ENCODE measurements around the gene GHDC.
"Not testable (repeated sequence)": the region's sequence is repeated elsewhere in the genome, so short reads cannot be mapped to it uniquely, and the experiment has no call there.

The GHDC gene, protein sequence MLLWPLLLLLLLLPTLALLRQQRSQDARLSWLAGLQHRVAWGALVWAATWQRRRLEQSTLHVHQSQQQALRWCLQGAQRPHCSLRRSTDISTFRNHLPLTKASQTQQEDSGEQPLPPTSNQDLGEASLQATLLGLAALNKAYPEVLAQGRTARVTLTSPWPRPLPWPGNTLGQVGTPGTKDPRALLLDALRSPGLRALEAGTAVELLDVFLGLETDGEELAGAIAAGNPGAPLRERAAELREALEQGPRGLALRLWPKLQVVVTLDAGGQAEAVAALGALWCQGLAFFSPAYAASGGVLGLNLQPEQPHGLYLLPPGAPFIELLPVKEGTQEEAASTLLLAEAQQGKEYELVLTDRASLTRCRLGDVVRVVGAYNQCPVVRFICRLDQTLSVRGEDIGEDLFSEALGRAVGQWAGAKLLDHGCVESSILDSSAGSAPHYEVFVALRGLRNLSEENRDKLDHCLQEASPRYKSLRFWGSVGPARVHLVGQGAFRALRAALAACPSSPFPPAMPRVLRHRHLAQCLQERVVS

DNA sequence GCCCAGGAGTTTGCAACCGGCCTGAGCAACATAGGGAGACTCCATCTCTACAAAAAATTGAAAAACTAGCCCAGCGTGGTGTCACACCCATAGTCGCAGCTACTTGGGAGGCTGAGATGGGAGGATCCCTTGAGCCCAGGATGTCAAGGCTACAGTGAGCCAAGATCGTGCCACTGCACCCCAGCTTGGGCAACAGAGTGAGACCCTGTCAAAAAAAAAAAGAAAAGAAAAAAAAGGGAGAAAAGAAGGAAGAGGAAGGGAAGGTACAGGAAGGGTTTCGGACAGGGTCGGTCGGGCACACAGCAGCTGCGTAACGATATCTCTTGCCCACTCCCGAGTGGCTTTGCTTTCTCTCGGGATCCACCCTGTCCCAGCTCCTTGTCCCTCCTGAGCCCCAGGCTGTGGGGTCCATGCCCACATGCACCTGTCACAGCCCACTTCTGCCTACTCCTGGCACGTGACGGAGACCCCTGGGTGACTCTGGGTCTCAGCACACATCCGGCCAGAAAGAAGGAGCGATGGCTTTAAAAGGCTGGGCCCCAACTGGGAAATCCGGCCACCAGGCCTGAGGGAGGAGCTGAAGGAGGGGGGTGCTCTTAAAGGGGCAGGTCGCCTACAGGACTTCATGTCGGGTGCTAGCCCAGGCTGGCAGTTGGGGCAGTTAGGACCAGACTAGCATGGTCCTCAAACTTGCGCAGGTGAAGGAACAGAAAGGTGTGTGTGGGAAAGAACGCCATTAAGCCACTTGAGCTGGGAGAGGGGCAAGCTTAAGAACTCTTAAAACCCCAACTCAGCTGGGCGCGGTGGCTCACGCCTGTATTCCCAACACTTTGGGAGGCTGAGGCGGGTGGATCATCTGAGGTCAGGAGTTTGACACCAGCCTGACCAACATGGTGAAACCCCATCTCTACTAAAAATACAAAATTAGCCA lies at the start of gene GHDC:
Gene GHDC (minus strand): TSS at position 526 of the 931 bp plus-strand sequence. CDS start 913 bp downstream, outside the sequence.
- peak; percentile 77 for DNase-seq

DNA sequence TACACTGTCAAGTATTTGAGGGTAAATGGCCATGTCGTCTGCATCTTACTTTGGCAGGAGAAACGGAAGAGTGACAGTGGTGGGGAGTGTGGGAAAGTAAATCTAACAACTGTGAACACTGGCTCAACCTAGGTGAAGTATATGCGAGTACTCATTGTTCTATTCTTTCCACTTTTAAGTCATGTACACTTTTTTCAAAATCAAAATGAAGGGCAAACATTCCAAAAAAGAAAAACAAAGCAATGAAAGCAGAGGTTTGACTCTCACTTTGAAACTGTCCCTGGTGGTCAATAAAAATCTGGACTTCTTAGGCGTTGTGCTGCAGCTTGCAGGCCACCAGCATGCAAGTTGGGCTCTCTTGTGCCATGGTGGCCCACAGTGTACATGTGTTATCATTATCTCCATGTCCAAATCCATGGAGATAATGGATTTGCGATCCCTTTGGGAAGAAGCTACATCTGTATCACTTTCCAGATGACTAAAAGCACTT lies 49.2 kb upstream of the GHDC start:
- DNase-seq: no peak

DNA sequence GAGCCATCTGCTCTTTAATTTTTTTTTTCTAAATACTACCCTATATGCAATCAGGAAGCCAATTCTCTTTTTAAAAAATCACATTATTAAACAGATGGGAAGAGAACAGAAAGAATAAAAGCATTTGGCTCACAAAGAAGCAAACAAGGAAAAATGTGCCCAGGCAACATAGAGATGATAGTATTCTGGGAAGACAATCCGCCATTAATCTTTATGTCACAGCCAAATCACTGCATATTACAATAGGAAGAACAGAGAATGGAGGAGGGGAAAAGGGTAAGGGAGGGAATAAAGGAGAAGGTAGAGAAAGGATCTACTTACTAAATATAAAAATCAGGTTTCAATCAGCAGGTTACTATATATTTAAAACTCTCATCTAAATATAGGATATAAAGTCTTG lies 47.6 kb upstream of the GHDC start:
- no peak for DNase-seq

DNA sequence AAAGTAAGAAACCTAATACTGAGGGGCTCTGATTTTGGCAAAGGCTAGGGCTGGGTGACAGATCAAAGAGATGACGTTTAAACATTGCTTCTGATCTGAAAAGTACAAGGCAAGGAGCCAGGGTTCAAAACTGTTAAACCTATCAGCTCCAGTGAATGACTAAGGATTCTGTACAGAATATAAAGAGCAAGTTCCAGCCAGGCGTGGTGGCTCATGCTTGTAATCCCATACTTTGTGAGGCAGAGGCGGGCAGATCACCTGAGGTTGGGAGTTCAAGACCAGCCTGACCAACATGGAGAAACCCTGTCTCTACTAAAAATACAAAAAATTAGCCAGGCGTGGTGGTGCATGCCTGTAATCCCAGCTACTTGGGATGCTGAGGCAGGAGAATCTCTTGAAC lies 46.6 kb upstream of the GHDC start:
- not testable (repeated sequence) for DNase-seq

DNA sequence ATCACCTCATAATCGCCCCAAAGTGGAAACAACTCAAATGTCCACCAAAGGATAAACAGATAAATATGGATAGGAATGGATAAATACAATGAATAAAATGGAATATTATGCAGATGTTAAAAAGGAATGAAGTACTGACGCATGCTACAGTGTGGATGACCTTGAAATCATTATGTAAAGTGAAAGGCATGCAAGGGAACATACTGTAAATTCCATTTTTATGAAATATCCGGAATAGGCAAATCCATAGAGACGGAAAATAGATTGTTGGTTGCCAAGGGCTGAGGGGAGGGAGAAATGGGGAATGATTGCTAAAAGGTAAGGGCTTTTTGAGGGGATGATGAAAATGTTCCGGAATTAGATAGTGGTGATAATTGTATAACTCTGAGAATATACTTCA lies 45.9 kb upstream of the GHDC start:
- DNase-seq: no peak

DNA sequence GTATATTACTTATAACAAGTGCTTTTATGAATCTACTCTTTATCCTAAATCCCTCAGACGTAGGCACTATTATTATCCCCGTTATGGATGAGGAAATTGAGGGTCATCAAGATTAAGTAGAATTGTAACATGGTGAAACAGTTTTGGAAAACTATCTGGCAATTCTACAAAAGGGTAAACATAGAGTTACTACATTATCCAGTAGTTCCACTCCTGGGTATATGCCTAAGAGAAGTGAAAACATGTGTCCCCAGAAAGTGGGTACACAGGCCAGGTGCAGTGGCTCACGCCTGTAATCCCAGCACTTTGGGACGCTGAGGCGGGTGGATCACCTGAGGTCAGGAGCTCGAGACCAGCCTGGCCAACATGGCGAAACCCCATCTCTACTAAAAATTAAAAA lies 45.3 kb upstream of the GHDC start:
- not testable (repeated sequence) for DNase-seq

DNA sequence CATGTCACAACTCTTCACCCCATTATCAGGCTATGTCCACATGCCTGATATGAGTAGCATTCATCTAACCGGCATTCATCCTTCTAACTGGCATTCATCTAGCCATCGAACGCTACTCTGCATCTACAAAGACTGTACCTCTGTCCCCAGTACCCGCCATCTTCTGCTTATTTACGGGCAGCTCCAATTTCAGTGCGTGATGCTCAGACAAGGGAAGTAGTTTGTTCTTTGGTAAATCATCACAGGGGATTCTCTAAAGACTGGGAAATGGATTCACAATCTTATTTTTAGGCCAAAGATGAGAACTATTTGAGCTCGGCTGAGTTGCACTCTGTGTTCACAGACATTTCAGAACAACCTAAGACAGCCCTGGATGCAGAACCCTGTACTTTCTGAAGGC lies 42.5 kb upstream of the GHDC start:
- DNase-seq: no peak

DNA sequence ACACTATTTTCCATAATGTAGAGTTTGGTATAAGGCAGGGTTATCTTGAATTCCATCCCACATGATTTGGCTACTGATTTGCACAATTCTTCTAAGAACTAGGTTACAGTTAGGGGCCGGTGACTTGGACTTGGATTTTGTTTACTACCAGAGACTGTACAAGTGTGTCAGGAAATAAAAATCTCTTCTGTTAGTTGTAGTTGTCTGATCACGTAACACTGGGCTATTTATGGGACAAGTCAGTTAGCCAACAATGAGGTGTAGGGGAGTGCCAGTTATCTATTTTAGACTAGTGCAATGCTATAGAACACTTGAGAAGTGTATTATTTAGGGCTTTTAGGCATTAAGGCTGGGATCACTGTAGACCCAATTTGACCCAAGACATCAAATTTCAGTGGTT lies 39.7 kb upstream of the GHDC start:
- DNase-seq: no peak

DNA sequence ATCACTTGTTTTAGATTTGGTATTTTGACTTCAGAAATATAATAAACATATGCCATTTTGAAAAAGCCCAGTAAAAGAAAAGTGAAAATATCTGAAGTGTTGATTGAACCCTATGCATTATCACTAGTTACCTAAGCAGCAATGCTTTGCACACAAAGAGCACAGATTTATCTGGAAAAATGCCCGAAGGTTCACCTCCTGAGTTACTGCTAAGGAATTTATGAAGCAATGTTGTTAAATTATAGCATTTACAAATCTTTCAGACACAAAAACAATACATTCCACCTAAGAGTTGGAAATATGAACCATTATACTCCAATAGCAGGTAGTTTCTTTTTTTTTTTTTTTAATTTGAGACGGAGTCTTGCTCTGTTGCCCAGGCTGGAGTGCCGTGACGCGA lies 38.9 kb upstream of the GHDC start:
- no peak for DNase-seq

DNA sequence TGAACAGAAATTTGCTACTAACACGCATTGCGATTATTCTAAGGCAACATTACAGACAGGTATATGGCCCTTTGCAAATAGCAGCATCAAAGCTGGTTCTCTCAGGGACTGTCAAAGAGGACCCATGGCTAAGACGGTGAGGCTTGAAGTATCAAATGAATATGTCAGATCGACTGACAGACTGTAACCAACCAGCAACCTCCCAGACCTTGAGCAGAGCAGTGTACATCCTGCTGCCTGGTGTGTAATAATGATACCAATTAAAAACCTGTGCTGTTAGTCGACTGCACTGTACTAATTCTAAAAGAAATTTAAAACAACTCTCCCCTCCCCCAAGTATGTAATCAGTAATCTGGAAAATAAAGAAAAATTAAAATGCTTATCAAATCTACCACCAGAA lies 35.9 kb upstream of the GHDC start:
- no peak for DNase-seq

DNA sequence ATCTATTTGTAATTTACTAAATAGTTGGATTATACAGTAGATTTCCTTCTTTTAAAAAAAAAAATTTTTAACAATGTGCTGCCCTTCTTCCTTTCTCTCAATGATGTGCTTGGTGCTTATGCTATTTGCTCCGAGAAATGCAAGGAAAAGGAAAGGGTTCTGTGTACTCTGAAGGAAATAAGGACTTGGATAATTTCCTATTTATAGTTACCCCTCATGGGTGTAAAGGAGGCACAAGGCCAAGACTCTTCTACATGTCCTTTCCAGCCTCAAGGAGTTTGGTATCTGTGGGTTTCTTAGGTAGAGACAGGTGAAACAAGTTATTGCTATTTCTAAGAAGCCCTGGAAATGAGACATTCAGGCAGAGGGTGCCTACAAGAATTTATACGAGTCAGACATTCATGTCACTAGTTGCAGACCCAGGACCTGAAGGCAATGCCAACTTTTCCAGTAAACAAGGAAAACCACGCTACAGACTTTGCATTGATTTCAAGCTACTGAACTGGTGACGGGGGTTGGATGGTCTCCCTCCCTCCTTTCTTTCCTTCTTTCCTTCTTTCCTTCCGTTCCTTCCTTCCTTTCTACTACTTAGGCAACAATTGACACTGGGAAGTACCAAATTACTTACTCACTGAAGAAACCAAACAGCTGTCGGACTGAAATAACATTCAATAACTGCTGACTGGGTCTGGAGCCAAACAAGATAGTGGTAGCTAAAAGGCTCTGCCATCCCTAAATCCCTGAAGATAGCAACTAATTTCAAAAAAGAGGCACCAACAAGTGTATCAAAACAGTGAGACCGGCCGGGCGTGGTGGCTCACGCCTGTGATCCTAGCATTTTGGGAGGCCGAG lies 33.8 kb upstream of the GHDC start:
- DNase-seq: no peak

DNA sequence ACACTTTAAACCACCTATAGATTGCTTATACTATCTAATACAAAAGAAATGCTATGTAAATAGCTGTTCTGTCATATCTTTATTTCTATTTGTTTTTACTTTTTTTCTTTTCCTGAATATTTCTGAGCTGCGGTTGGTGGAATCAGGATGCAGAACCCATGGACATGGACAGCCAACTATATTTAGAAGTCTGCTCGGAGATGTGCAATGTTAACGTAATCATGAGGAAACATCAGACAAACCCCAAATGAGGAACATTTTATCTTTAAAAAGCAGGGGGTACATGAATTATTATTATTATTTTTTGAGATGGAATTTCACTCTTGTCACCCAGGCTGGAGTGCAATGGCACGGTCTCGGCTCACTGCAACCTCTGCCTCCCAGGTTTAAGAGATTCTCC lies 31.4 kb upstream of the GHDC start:
- DNase-seq: no peak

DNA sequence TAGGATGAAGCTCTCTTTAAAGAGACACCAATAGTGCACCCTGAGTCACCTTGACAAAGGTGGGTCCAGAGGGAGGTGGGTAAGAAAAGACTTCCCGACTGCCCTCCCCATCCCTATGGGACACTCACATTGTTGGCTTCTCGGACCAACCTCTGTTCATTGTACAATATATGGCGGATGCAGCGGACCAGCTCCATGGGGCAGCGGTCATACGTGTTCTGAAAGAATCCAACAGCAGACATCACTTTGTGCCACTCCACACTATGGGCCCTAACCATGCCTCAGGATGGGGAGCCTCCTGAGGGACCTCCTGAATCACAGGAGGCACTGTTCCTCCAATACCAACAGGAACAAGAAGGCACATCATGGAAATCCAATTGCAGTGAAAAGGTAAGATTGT lies 30.4 kb upstream of the GHDC start:
- DNase-seq: no peak

DNA sequence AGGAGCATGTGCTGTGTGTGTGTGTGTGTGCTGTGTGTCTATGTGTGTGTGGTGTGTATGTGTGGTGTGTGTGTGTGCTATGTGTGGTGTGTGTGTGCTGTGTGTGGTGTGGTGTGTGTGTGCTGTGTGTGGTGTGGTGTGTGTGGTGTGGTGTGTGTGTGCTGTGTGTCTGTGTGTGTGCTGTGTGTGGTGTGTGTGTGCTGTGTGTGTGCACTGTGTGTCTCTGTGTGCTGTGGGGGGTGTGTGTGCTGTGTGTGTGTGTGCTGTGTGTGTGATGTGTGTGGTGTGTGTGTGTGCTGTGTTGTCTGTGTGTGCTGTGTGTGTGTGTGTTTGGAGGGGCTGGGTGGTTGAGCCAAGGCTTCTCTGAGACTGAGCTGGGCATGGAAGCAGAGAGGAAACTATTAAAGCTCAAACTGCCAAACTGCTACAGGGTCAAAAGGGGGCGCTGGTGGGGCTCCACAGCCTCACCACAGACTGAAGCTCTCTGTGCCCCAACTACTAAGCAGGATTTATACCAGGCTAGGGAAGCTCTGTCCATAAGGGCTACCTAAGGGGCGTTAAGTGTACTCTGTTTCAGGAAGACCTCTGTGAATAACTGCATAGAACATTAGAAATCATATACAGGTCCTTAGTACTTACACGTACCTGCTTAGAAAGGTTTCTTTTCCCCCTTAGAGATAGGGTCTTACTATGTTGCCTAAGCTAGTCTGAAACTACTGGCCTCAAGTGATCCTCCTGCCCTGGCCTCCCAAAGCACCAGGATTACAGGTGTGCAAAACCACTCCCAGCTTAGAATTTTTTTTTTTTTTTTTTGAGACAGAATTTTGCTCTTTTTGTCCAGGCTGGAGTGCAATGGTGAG lies 27.8 kb upstream of the GHDC start:
- DNase-seq: peak; percentile 48

DNA sequence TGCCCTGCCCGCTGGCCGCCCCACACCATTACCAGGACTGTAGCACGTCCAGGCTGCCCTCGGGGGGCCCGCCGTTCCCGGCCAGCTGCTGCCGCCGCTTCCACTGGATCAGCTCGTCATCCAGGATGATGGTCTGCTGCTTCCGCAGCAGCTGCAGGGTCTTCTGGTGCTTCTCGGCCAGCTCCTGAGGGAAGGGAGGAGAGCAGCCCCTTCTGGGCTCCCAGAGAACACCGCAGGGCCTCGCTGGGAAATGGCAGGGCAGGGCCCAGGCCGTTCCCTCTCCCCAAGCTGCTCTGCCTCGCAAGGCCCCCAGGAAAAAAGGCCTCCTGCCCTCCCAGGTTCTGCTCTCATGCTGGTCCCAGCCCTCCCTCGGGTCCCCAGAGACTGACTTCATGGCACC lies 25.0 kb upstream of the GHDC start:
- not testable (repeated sequence) for DNase-seq

DNA sequence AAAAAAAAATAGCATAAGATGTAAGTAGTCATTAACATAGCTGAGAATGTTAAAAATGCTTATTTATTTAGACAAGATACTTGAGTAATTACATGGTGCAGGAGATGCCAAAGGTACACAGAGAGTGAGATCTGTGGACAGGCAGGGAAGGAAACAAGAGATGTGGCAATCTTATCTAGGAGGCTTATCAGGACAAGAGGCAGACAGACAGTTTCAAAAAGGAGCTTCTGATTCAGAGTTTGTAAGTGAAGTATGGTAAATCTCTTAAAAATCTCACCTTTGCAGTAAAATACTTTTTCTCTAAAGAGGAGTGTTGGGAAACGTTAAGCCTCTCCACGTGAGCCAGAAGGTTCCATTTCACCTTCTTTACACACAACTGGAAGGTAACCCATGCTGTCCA lies 19.9 kb upstream of the GHDC start:
- DNase-seq: no peak

DNA sequence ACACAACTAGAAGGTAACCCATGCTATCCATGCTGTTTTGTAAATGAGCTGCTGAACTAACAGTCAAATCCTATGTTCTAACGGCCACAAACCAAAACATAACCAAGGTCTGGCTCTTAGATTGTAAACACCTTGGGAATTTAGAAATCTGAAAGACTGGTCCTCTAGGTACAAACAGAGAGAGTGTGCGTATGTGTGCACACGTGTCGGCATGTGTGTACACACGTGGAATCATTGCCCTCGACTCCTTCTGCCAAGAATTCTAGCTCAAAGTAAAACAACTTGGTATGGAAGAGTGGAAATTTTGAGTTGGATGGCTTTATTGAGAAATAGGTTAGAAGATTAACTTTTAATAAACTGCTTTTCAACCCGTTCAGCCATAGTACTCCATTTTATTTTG lies 18.1 kb upstream of the GHDC start:
- DNase-seq: no peak

DNA sequence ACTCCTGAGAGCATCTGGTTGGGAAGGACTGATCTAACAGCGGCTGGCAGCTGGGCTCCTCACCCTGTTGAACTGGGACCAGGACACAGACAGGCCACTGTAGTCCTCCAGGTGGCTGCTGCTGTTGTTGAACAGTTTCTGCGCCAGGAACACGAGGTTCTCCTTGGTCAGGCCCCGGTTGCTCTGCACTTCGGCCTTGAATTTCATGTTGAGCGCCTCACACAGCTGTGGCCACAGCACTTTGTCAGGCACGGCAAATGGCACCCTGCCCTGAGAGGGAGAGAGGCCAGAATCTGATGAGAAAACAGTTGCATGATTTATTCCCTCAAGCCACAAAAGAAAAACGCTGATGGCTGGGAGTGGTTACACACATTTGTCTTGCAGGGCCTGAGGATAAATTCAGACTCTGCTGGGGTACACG lies 17.6 kb upstream of the GHDC start:
- DNase-seq: not testable (repeated sequence)

DNA sequence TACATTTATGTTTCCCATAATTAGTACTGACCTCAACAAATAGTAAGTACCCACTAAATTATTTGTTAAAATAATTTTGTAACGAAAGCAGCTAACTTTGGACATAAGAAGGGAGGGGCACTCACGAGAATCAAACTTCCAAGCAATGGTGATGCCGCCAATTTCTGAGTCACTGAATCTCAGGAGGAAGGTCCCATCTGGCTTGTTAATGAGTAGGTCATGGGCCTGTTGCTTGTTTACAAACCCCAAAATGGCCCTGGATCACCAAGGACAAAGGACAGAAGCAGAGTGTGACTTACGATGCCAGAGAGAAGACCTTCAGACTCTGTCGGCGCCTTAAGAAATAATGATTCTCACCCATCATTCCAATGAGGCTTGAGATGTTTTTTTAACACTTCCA lies 15.8 kb upstream of the GHDC start:
- DNase-seq: no peak

DNA sequence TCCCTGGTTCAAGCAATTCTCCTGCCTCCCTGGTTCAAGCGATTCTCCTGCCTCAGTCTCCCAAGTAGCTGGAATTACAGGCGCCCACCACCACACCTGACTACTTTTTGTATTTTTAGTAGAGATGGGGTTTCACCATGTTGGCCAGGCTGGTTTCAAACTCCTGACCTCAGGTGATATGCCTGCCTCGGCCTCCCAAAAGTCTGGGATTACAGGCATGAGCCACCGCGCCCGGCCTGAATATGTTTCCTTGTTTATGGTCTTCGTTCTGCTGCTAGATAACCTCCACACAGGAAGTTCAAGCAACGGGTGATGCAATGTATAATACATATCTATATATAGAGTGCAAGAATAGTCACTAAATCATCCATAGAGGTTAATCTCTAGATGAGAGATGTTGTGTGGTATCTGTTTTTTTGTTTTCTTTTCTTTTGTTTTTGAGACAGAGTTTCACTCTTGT lies 11.9 kb upstream of the GHDC start:
- not testable (repeated sequence) for DNase-seq

DNA sequence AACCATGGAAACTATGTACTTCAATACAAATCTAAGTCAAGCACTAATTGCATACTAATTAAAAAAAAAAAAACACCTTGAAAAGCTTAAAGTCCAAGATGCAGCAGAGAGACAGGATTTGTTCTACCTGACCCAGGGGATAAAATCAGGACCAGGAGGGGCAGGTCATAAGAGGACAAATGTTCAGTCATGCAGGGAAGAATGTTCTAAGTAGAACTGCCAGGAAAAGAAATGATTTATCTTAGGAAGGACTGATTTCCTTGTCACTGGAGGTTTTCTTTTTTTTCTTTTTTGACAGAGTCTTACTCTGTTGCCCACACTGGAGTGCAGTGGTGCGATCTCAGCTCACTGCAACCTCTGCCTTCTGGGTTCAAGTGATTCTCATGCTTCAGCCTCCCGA lies 9.1 kb upstream of the GHDC start:
- no peak for DNase-seq

All from activated gamma-delta T cell treated with Interleukin-2 at 50 U/mL for 16 hours (primary cell).